Suprapubic skin (tissue), 4 donors: ENCODE results near the gene ENTPD2. TPM values are rescaled to one million over a fixed set of nuclear protein-coding genes. Genes with fewer than 3 reads are reported as not detected.

ENCODE experiments used
- DNase-seq, 2 donors: peaks; one replicate each; pipeline ENCODE4 v3.0.0-alpha.2; 2019; ENCODE audit warnings: low spot score in 2 of 2
- H3K27ac ChIP-seq: fragments of 200-600 bp; sonication (generic); one replicate; pipeline ENCODE4 v1.5.1; 2019
- H3K27me3 ChIP-seq: fragments of 200-600 bp; sonication (generic); one replicate; pipeline ENCODE4 v1.5.1; 2019
- H3K36me3 ChIP-seq: fragments of 200-600 bp; sonication (generic); one replicate; pipeline ENCODE4 v1.5.1; 2019
- H3K4me1 ChIP-seq: fragments of 200-600 bp; sonication (generic); one replicate; pipeline ENCODE4 v1.5.1; 2019
- H3K4me3 ChIP-seq: fragments of 200-600 bp; sonication (generic); one replicate; pipeline ENCODE4 v1.5.1; 2019; ENCODE audit warnings: mild to moderate bottlenecking
- H3K9me3 ChIP-seq: fragments of 200-600 bp; sonication (generic); one replicate; pipeline ENCODE4 v1.5.1; 2019
- CTCF ChIP-seq, 2 donors: fragments of 200-600 bp in 1 of 2; fragments of 450-650 bp in 1 of 2; sonication (generic) in 1 of 2; IDR thresholded peaks; one replicate each; pipeline ENCODE4 v1.5.1; 2016 to 2019; ENCODE audit warnings: antibody characterized with exemption in 2 of 2, mild to moderate bottlenecking in 1 of 2, moderate library complexity in 1 of 2
- EP300 ChIP-seq: sonication (generic); formaldehyde crosslinking; IDR thresholded peaks from one replicate; pipeline ENCODE4 v1.6.1; 2017; ENCODE audit warnings: antibody characterized with exemption
- POLR2A ChIP-seq, 2 donors: fragments of 450-650 bp; IDR thresholded peaks; one replicate each; pipeline ENCODE4 v1.6.1; 2017; ENCODE audit warnings: antibody characterized with exemption in 2 of 2, mild to moderate bottlenecking in 2 of 2, moderate library complexity in 2 of 2
- POLR2AphosphoS5 ChIP-seq, 3 donors: sonication (generic); formaldehyde crosslinking; IDR thresholded peaks; one replicate each; pipeline ENCODE4 v1.6.1; 2017; ENCODE audit warnings: antibody characterized with exemption in 3 of 3
- WGBS: methylation state at CpG from one replicate; pipeline ENCODE4 v1.1.5; 2018; 5-methylcytosine and 5-hydroxymethylcytosine counted together
- total RNA-seq, 4 donors: library from RNA; depleted of rRNA; stranded (reverse); fragments of >200 nt; gene quantifications; one replicate each; pipeline ENCODE4 v1.1.0, GENCODE V29; 2016

ENTPD2 gene
- total RNA-seq, 4 donors from 2014 or later = 13.3 to 20.8 (median 16.7) TPM

DNA sequence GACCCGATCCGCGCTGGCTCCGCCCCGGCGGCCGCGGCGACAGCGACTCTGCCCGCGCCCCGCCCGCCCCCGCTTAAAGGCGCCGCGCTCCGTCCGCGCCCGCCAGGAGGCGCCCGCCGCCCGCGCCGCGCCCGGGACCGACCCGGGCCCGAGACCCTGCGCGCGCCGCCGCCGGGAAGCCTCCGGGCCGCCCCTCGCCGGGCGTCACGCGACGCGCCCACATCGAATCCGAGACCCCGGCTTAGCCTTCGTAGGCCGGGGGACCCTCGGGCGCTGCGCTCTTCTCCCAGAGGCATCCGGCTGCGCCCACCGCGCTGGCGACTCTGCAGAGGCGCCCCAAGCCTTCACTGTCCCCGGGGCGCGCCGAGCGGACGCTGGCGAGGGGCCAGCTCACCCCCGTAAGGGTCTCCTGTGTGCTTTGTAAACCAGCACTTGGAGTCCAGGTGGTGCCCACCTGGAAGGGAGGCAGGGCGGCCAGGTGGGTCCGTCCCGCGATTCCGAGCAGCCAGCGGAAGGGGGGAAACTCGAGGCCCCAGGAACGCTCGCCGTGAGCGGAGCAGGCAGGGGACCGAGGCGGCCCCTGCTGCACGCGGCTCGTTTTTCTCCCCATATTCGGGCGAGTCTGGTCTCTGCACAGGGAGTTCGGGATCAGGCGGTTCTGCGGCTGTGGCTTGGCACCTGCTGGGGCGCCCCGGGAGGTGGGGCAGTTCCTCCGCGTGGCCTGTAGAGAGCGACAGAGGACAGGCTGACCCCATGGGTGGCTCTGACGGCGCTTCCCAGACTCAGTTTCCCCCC, 25.4 kb downstream of the ENTPD2 start:
- Histone ChIP-seq H3K4me1 (peaks cover 48% of the 10 kb centered on the region), H3K9me3 (no peaks in the 10 kb centered on the region), H3K27ac (peak overlapping the region; percentile 68), H3K4me3 (peak overlapping the region; percentile 66), H3K27me3 (no peaks in the 10 kb centered on the region), H3K36me3 (no peaks in the 10 kb centered on the region)
- no CpG with 5 or more reads among the region's 98 CpGs for WGBS
- TF ChIP-seq POLR2A (IDR thresholded peaks at IDR 0.05) (no peak), CTCF (IDR thresholded peaks at IDR 0.05) (peak; percentile 37 to 49)
- no peak for DNase-seq

GRCh38 chr9:137027369-137028262, 26.2 kb downstream of the ENTPD2 start, which contains the start of gene ABCA2:
ABCA2 (minus strand) TSS chr9:137028237; CDS start chr9:137028140, 97 bp downstream.
- peak within 1 kb of the TSS; percentile 66 for H3K4me3 ChIP-seq
- no peak for DNase-seq
- peaks cover 48% of the 10 kb centered on the region for H3K4me1 ChIP-seq
- peak within 1 kb of the TSS; percentile 68 for H3K27ac ChIP-seq
- TF ChIP-seq CTCF (IDR thresholded peaks at IDR 0.05) = no peak
- no peak for TF ChIP-seq POLR2AphosphoS5 (IDR thresholded peaks at IDR 0.05)
- no peak for TF ChIP-seq EP300
- no peak for TF ChIP-seq POLR2A (IDR thresholded peaks at IDR 0.05)
- H3K27me3 ChIP-seq = no peaks in the 10 kb centered on the region
- H3K36me3 ChIP-seq = no peaks in the 10 kb centered on the region
- no peaks in the 10 kb centered on the region for H3K9me3 ChIP-seq
- WGBS = 49% methylated on average over 8 of the region's 95 CpGs

GRCh38 chr9:137026828-137027227, 27.0 kb downstream of the ENTPD2 start:
- Histone ChIP-seq H3K27me3 (no peaks in the 10 kb centered on the region), H3K4me3 (peak overlapping the region; percentile 66), H3K27ac (no peak overlapping the region), H3K36me3 (no peaks in the 10 kb centered on the region), H3K4me1 (peaks cover 48% of the 10 kb centered on the region), H3K9me3 (no peaks in the 10 kb centered on the region)
- WGBS = no CpG with 5 or more reads among the region's 4 CpGs
- no peak for DNase-seq
- TF ChIP-seq EP300 (no peak), CTCF (IDR thresholded peaks at IDR 0.05) (no peak), POLR2A (IDR thresholded peaks at IDR 0.05) (no peak), POLR2AphosphoS5 (IDR thresholded peaks at IDR 0.05) (no peak)

DNA sequence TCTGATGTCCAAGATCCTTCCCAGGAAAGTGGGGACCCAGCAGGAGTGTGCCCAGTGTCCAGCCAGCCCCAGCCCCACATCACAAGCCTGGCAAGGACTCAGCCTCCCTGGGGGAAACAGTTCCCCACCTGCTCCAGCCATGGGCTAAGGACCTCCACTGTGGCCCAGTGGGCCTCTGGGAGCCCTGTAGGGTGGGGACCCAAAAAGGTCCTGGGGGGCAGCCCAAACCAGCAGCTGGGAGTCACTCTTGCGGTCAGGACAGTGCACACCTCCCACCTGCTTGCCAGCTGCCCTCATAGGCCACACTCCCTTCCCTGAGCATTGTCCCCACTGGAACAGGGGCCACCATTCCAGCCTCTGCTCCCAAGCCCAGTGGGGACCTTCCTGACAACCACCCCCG, 27.5 kb downstream of the ENTPD2 start:
- Histone ChIP-seq H3K4me3 (no peak overlapping the region), H3K27ac (no peak overlapping the region), H3K9me3 (no peaks in the 10 kb centered on the region), H3K4me1 (peaks cover 45% of the 10 kb centered on the region), H3K36me3 (no peaks in the 10 kb centered on the region), H3K27me3 (no peaks in the 10 kb centered on the region)
- DNase-seq = no peak
- WGBS = 100% methylated on average over 1 of the region's 2 CpGs
- TF ChIP-seq EP300 (no peak), POLR2A (IDR thresholded peaks at IDR 0.05) (no peak)

DNA sequence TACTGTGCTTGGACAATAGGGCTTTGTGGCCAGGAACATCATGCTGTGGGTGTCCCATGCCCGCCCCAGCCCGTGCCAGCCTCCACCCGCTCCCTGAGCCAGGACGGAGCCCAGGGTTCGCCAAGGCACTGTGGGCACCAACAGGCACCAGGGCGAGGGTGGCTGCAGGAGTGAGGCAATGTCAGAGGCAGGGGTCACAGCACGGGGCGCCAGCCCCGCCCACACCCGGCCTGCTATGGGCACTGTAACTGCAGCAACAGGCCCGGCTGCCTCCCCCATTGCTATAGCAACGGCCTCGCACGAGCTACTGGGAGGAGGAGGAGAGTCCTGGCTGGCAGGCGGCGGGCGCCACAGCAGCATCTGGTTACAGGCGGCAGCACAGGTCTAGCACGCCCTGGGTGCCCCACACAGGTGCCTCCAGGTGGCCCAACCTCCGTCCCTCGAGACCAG, 28.3 kb downstream of the ENTPD2 start:
- H3K9me3 ChIP-seq = no peaks in the 10 kb centered on the region
- H3K27ac ChIP-seq = no peak overlapping the region
- no peak for TF ChIP-seq POLR2AphosphoS5 (IDR thresholded peaks at IDR 0.05)
- TF ChIP-seq EP300 = no peak
- TF ChIP-seq CTCF (IDR thresholded peaks at IDR 0.05) = no peak
- no peak for TF ChIP-seq POLR2A (IDR thresholded peaks at IDR 0.05)
- H3K36me3 ChIP-seq = peaks cover 2% of the 10 kb centered on the region
- H3K4me3 ChIP-seq = no peak overlapping the region
- WGBS = 18% methylated on average over 9 of the region's 21 CpGs
- H3K27me3 ChIP-seq = no peaks in the 10 kb centered on the region
- H3K4me1 ChIP-seq = peaks cover 41% of the 10 kb centered on the region
- no peak for DNase-seq
